ENCODE results near the gene CPEB3.
A peak's percentile ranks its signal among the peaks of the same experiment; 100 is the strongest.
"Not testable (repeated sequence)": the region's sequence is repeated elsewhere in the genome, so short reads cannot be mapped to it uniquely, and the experiment has no call there.

CPEB3 gene

GRCh38 chr10:92265687-92266258, 25.1 kb downstream of the CPEB3 start:
- no peak for DNase-seq

GRCh38 chr10:92264249-92264648, 26.6 kb downstream of the CPEB3 start:
- no peak for DNase-seq

GRCh38 chr10:92263396-92263795, 27.5 kb downstream of the CPEB3 start:
- DNase-seq, result no peak

DNA sequence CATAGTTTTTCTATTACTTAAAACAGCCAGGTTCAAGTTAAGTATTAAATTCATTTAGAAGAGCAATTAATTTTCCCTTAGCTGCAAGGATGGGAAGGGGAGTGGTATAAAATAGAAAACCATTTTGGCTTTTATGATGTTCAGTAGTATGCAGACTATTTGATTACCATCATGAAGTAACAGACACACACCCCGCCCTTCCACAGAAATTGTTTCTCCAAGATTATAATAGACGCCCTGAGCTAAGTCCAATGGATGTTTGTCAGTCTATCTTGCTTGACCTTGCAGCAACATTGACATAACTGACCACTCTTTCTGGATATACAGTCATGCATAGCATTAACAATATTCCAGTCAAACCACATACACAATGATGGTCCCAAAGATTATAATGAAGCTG, 42.3 kb downstream of the CPEB3 start:
- no peak for DNase-seq

DNA sequence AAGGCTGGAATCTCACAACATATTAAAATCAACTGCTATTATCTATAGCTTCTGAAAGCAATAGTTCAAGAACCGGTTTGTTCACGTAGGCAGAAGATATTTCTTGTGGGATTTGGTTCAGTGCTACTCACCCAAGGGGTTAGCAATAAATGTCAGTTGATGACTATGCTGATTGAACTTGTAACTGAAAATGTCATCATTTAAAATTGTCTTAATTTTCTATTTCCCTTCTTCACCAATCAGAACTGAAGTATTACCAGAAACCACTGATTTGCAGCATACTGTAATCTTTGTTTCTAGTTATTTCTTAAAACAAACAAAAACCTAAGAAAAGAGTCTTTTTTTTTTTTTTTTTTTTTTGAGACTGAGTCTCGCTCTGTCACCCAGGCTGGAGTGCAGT, 46.1 kb downstream of the CPEB3 start:
- DNase-seq, result no peak

- no peak for DNase-seq
These were observed 47.8 kb downstream of the CPEB3 start for GRCh38 chr10:92242910-92243671.

- DNase-seq, result no peak
These were observed 48.5 kb downstream of the CPEB3 start for GRCh38 chr10:92242380-92242779.

- no peak for DNase-seq
These were observed 49.4 kb downstream of the CPEB3 start for GRCh38 chr10:92241501-92241900.

DNA sequence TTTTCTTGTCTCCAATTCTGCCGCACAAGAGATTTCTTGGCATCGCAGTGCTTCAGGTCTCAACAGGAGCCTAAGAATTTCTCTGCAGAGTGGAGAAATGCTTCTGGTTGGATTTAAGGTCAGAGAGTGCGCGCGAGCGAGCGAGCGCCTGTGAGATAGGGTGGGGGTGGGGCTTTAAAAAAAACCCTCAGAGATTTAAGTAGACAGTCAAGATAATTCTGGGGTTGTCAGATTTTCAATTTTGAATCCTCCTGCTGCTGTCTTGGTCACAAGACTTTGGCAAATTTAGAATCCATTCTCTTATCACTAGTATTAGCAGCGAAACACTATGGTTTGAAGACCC, 49.7 kb downstream of the CPEB3 start:
- DNase-seq, result no peak

- peak; percentile 16 for DNase-seq
These were observed 50.4 kb downstream of the CPEB3 start for GRCh38 chr10:92240289-92241157.

DNA sequence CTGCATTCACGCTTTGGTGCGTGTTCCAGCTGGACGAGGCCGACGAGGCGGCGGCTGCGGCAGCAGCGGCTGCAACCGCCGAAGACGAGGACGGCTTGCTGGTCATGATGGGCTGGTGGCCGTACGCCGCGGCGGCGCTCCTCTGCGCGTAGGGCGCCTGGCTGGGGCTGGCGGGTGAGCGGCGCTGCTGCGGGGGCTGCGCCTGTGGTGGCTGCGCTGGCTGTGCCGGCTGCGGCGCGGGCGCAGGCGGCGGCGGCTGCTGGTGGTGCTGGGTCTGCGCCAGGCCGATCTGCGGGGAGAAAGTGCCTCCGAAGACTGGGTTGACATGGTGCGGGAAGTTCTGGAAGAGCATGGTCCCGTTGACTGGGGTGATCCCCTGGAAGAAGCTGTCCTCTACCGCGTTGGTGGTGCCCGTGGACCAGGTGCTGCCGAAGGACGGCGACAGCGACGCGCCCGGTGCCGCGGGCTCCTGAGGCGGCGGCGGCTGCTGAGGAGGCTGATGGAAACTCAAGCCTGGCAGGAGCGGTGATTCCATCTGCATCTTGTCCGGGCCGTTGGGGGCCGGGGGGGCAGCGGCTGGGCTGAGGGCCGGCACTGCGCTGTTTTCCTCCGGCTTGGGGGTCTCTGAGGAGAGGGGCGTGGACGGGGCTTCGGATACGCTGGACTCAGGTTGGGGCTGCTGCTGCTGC, 51.1 kb downstream of the CPEB3 start:
- DNase-seq, result no peak

GRCh38 chr10:92239151-92239599, 51.7 kb downstream of the CPEB3 start:
- DNase-seq, result no peak

DNA sequence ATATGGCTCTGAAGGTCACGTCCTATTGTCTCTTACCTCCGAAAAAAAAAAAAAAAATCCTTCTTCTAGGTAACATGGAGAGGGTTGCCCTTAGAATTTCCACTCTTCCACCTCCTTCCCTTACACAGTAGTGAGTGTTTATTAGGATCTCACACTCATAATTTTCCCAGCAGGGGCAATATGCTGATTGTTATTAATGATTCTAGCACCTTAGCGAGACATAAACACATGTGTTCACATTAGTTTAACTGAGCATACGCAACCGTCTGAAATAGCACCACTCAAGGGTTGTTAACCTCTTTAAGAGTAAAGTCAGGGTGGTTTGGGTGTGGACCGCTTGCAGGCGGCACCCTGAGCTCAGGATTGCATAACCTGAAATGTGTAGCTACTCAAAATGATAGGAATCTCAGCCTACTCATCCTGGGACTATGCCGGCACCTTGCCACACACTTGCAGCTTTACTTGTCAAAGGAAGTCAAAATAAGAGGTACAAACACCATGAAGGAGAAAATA, 52.2 kb downstream of the CPEB3 start:
- no peak for DNase-seq

DNA sequence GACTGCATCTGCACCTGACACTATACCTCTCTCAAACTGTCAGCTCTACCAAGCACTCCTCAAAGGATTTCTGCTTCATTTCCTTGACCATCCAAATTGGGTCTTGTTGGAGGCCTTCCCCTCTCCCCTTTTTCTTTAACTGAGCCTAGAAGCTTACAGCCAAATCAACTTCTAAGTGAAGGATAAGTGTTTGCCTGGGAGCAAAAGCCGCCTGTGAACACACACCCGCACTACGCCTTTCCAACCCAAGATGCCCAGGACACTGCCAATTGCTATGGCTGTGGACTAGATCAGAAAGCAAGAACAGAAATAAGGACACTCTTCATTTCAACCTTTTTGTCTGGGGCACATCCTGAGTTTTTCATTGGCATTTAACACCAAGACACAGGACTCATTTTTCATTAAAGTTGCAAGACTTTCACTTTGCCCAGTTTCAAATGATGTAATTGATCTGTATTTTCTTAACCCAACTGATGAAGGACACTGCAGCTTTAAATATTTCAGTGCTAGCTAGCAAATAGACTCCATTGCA, 52.8 kb downstream of the CPEB3 start:
- no peak for DNase-seq

- DNase-seq, result no peak
These were observed 59.7 kb downstream of the CPEB3 start for GRCh38 chr10:92231196-92231595.

- DNase-seq, result no peak
These were observed 68.1 kb downstream of the CPEB3 start for GRCh38 chr10:92222603-92223262.

GRCh38 chr10:92219559-92219958, 71.3 kb downstream of the CPEB3 start:
- DNase-seq, result no peak

- DNase-seq, result no peak
These were observed 72.3 kb downstream of the CPEB3 start for GRCh38 chr10:92218569-92218968.

DNA sequence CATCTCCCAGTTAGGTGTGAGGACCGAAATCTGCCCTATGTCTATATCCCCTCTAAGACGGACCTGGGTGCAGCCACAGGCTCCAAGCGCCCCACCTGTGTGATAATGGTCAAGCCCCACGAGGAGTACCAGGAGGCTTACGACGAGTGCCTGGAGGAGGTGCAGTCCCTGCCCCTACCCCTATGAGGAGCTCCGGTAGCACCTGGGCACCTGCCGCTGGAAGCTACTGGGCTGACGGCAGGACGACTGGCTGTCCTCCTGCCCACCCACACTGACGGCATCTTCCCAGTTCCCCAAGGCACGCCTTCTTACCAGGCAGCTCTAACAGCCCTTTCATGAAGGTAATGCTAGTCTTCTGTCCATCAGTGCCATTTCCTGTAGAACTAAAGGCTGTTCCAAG, 74.3 kb downstream of the CPEB3 start:
- not testable (repeated sequence) for DNase-seq

DNA sequence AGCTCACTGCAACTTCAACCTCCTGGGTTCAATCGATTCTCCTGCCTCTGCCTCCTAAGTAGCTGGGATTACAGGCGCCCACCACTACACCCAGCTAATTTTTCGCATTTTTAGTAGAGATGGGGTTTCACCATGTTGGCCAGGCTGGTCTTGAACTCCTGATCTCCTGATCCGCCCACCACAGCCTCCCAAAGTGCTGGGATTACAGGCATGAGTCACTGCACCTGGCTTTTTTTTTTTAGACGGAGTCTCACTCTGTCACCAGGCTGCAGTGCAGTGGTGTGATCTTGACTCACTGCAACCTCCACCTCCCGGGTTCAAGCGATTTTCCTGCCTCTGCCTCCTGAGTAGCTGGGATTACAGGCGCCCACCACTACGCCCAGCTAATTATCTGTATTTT, 75.7 kb downstream of the CPEB3 start:
- not testable (repeated sequence) for DNase-seq

DNA sequence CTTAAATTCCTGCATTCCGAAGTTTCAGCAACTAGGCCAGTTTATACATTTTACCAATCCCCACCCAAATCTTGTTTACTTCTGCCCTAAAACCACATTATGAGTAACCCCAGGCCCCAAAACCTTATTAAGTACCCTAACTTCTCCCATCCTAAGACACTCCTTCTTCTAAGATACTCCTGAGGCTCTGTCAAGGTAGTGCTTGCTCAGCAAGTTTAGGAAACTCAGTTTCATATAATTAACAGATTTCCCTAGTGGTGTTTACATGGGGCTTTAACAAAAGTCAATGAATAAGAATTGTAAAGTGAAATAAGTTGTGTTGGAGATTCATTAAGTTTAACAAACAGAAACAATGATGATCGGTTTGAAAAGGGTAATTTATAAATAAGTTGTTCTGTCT, 77.8 kb downstream of the CPEB3 start:
- DNase-seq, result no peak

GRCh38 chr10:92208736-92209135, 82.1 kb downstream of the CPEB3 start:
- no peak for DNase-seq
